Sciatic nerve (tissue), 2 donors: Measurements from ENCODE around the gene CAB39. TPM values are rescaled to one million over a fixed set of nuclear protein-coding genes. Genes with fewer than 3 reads are reported as not detected.
A peak's percentile ranks its signal among the peaks of the same experiment; 100 is the strongest.

Experiments
- ATAC-seq: fragments of 200-7000 bp; cut with Tn5 transposase; one replicate; pipeline ENCODE4 v1.9.1; 2020; ENCODE audit warnings: mild to moderate bottlenecking, moderate library complexity
- DNase-seq: peaks from one replicate; pipeline ENCODE4 v3.0.0-alpha.2; 2020; ENCODE audit warnings: low spot score
- intact Hi-C: fragments of 100-400 bp; cut with DNase I; formaldehyde crosslinking; loops from one replicate; pipeline ENCODE4 v1.14.2; 2022
- total RNA-seq: library from RNA; stranded (reverse); fragmentation: NEBNext Ultra II Directional; extraction: Animal tissue kit (Norgen Biotek cat#: 25700); gene quantifications from one replicate; pipeline ENCODE4 v1.2.1, GENCODE V29; 2021
- donor health status: DM: no; HTN: no; CAD: no.
- donor health status: DM: no; HTN: no; CAD: no.

Gene CAB39
- total RNA-seq, 1 donor from 2014 or later: 59.5 TPM

DNA sequence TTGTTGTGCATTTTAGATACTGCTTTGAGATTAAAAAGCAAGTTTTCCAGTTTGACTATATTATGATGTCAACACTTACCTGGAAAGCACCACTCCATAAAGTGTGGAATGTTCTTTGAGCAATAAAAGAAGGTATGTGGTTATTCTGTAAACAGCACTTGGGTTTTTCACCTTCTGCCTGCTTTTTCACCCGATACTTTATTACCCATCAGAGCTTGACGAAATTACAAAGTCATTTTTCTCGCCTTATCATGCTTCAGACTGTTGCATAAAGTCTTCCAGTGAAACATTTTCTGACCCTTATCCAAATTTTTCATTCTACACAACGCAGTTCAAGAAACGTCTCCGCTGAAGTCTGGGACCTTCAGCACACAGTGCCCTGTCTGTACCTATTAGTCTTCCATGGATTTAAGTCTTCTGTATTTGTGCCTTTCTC, 25.2 kb downstream of the CAB39 start:
- no peak for ATAC-seq
- intact Hi-C loops: no loop called here
- DNase-seq: no peak

DNA sequence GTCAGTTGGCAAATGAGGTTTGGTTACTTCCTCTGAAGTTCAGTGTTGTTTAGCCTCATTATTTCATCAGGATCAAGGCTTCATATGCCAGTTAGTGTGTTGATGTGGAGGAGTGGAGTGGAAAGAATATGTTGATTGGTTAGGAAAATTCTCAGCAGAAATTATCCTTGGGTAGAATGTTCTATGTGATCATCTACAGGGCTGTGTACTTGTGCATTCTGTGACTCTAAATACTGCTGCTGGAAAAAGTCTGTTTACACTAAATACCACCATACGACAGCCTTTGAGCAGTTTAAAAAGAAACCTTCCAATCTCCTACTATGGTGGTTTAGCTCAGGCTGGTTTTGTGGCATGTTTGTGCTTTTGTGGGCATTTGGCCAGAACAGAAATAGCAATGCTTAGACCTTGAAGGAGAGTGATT, 25.8 kb downstream of the CAB39 start:
- no peak for ATAC-seq
- DNase-seq: no peak
- intact Hi-C loops: no loop called here

DNA sequence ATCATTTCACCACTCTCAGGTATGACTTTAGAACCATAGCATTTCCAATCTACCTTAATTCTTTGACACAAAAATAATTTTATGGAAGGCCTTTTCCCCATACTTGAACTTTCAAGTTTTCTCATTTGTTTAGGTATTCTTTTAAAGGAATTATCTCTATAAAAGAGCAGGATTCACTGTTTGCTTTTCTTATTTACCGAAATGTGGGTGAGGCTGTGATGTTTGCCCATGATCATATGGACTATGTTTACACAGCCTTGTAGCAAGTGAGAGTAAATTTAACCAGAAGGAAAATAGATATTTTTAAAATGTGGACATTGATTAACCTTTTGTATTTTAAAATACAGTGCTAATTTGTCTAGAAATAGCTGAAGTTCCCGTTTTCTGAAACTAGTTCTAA, 26.3 kb downstream of the CAB39 start:
- ATAC-seq: no peak
- intact Hi-C loops: no loop called here
- no peak for DNase-seq

DNA sequence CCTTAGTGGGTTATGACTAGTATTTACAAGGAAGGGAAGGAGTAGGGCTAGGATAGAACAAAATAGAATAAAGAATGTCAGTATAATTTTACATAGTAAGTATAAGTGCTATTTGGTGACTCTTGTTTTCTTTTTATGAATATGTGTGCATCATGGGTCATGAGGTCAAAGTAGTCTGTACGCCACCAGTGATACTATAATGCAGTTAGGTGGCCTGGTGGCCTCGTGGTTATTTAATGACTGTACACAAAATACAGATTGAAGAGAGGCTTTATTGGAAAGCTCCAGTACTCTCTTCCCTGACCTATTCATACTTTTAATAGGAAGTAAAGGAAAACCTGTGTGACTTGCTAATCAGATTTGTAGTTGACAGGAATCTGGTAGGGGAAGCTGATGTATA, 27.3 kb downstream of the CAB39 start:
- intact Hi-C loops: no loop called here
- DNase-seq (no peak), ATAC-seq (no peak)

DNA sequence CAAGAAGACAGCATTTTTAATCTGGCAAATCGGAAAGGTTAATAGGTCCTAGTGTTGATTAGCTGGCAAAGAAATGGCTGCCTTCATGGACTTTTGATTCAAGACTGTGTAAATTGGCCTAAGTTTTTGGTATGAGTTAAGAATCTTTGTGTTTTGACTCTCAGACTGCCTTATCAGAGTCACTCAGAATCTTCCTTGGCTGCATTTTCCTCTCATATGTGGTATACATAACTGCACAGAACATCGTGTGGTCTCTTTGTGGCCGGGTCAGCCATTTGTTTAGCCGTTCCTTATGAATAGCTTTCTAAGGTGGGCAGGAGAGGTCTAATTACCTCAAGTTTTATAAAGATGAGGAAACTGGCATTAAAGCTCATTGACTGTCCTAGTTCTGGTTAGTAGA, 30.1 kb downstream of the CAB39 start:
- intact Hi-C loops: no loop called here
- DNase-seq (no peak), ATAC-seq (no peak)

DNA sequence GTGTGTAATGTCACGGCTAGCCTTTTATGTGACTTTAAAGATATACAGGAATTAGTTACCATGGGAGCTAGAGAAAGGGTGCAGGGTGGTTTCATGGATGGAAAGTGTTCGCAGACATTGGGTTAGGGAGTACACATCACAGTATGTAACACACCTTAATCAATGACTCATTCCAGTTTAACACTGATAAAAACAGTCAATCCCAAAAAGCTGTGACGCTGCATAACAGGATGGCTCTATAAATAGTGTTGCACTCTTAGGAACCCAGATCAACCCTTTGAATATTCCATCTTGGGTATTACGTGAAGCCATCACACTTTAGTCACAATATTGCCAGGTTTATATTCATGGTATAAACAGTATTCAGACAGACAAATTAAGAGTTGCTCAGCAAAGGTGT, 33.6 kb downstream of the CAB39 start:
- intact Hi-C loops: no loop called here
- DNase-seq: no peak
- ATAC-seq: no peak

DNA sequence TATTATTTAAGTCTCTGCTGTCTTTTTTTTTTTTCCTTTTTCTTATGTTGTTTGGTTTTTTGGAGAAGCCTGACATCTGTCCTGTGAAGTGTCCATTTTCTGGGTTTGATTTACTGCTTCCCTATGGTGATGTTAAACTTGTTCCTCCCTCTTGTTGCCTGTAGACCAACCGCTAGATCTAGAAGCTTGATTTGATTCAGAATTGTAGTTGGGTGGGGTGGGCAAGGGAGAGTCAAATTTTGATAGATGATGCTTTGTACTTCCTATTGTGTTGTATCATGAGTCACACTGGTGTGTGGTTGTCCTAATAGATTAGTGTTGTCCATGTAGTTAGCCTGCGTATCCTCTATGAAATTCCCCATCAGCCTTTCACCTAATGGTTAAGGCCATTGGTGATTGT, 35.4 kb downstream of the CAB39 start:
- DNase-seq: no peak
- intact Hi-C loops: no loop called here
- no peak for ATAC-seq

DNA sequence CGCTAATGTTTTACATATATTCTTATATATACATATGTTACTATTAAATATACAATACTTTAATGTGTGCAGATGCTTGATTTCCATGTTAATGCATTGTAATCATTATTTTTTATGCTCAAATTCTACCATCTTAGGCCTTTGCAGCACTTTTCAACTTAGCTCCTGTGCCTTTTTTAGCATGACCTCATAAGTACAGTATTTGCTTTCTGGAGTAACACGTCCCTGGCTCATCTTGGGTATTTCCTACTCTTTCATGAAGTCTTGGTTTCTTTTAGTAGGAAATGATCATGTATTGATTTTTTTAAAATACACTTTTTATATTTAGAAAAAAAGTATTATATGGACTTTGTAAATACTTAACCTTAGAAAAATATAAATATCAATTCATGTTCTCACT, 36.5 kb downstream of the CAB39 start:
- ATAC-seq (no peak), DNase-seq (no peak)
- intact Hi-C loops: no loop called here

DNA sequence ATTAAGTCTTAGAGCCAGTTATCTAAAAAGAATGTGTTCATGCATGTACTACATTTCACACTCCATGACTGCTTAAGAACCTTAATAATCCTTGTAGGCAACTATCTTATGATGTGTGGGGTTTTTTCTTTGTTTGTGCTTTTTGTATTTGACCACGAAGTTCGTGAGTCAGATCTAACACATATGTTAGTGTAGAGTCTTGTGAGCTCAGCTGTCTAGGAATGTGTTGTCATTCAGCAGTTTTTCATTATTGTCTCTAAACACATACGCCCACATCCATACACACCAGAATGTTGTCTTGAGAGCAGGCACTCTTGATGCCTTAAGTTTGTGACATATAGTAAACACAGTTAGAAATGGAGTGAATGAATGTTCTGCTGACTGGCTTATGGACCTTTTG, 38.4 kb downstream of the CAB39 start:
- intact Hi-C loops: no loop called here
- ATAC-seq (no peak), DNase-seq (no peak)

DNA sequence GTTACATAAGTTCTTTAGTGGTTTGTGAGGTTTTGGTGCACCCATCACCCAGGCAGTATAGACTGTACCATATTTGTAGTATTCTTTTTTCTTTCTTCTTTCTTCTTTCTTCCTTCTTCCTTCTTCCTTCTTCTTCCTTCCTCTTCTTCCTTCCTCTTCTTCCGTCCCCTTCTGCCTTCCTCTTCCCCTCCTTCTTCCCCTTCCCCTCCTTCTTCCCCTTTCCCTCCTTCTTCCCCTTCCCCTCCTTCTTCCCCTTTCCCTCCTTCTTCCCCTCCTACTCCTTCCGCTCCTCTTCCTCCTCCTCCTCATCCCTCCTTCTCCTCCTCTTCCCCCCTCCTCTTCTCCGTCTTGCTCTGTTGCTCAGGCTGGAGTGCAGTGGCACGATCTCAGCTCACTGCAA, 41.6 kb downstream of the CAB39 start:
- intact Hi-C loops: no loop called here
- DNase-seq (no peak), ATAC-seq (no peak)

DNA sequence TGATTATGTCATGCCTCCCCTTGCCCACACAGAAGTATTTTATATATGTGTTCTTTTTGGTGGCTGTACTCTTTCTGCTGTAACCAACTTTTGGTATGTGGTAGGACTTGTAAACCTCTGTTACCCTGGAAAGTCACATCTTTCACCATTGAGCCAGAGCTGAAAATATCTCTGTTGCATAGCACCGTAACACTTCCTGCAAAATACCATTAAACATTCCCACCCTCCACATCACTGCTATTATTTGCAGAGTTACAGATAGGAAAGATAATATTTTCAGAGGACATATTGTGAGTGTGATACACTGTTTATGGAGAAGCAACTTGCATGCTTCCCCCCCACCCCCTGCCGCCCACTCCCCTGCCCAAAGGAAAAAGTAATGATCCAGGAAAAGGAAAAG, 44.8 kb downstream of the CAB39 start:
- ATAC-seq: no peak
- no peak for DNase-seq
- intact Hi-C loops: no loop called here

DNA sequence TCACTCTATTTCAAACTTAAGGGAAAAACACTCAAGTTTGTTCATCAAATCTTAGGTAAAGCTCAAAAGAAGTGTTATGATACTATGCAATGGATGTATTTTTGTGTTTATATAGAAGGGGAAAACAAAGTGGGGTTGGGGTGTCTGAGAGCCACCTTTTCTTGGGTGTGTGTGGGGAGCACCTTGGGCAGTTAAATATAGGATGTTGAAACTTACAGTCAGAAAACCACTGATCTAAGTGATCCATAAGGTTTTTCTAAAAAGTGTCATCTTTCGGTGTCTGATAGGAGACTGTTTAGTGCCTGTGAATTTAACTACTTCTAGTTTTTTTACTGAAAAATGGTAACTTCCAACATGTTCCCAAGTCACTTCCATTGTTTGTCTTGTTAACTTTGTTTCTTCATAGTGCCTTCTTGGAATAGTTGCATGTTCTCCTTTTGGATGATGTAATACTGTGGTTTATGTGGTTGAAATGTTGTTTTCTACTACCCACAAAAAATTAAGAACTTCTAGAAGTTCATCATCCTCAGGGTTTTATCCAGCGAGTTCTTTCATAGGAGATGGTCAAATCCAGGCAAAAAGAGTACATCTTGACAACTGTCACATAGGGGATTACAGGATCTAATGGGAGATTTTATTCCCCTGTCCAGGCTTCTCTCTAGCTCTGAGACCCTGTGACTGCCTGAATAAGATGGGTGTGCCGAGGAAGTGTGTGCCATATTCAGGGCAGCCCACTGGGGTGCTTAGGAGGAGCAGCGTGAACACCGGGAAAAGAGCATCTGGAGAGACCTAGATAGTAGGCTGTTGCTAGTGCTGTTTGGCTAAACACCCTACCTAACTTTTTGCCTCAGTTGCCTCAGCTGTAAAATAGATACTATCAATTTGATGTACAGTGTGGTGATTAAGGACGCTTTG, 46.2 kb downstream of the CAB39 start:
- ATAC-seq (peak; percentile 91), DNase-seq (no peak)
- intact Hi-C loops: no loop called here

DNA sequence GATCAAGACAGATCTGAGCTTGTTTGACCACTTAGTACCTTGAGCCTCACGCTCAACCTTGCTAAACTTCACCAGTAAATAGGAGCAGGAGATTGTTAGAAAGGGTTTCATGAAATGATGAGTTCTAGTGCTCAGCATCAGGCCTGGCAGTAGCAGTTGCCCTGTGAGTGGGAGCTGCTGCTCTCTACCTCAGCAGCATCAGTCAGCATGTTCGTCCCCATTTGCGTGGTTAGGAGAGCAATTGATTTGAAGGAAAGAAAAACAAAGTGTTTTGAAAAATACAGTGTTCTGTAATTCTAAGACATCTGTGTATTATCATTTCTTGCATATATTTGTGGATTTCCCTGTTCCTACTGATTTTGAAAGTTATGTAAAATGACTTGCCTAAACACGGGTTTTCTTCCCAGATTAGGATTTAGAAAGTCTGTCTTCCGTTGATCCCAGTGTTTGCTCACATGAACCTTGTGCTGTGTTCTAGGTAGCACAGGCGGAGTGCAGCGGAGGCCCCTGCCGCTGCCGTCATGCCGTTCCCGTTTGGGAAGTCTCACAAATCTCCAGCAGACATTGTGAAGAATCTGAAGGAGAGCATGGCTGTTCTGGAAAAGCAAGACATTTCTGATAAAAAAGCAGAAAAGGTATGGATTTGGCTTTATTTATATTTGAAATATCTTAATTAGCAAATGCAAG, 47.0 kb downstream of the CAB39 start:
- intact Hi-C loops: no loop called here
- no peak for DNase-seq
- peak; percentile 37 for ATAC-seq

DNA sequence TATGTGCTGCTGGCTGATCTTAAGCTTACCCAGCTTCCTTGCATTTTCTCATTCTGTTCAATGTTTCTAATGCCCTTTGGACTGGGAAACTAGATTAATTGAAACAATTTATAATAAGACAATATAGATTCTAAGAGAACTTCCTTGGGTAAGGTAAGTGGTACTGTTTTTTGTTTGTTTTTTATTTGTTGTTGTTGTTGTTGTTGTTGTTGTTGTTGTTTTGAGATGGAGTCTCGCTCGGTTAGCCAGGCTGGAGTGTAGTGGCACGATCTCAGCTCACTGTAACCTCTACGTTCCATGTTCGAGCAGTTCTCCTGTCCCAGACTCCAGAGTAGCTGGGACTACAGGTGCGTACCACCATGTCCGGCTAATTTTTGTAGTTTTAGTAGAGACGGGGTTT, 49.1 kb downstream of the CAB39 start:
- DNase-seq: no peak
- no peak for ATAC-seq
- intact Hi-C loops: no loop called here

DNA sequence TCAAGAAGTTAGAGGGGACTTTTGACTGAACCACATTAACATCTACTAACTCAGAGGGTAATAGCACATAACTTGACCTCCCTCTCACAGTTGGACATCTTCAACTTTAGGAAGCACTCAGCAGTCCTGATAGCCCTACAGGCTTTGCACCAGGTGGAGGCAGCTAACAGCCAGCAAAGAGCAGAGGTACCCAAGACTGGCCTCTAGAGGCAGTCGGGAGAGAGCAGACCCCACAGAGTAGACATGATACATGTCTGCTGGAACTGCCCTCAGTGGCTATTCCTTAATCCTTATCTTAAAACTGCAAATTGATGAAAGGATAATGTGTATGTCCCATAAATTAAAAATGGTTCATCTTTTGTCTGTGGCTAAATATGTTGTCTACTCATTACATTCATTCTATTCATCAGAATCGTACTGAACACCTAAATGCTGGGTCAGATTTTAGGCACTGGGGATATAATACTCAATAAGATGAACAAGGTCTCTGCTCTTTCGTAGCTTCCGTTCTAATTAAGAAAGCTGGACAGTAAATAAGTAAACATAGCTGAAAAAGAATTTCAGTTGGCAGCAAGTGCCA, 49.8 kb downstream of the CAB39 start:
- ATAC-seq (no peak), DNase-seq (no peak)
- intact Hi-C loops: no loop called here

DNA sequence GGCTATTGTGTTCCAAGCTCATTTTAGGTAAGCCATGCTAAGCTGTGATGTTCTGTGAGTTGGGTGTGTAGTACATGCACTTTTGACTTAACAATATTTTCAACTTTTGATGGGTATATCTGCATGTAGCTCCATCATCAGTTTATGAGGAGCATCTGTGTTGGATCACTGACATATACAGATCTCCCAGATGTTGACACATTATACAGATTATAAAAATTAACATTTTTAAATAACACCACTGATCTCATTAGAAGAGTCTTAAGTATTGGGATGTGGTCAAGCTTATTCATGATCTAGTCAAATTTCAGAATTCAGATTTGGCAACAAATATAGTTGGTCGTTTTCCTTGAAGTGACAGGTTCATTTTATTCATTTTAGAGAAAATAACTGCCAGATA, 51.7 kb downstream of the CAB39 start:
- intact Hi-C loops: no loop called here
- no peak for DNase-seq
- no peak for ATAC-seq

DNA sequence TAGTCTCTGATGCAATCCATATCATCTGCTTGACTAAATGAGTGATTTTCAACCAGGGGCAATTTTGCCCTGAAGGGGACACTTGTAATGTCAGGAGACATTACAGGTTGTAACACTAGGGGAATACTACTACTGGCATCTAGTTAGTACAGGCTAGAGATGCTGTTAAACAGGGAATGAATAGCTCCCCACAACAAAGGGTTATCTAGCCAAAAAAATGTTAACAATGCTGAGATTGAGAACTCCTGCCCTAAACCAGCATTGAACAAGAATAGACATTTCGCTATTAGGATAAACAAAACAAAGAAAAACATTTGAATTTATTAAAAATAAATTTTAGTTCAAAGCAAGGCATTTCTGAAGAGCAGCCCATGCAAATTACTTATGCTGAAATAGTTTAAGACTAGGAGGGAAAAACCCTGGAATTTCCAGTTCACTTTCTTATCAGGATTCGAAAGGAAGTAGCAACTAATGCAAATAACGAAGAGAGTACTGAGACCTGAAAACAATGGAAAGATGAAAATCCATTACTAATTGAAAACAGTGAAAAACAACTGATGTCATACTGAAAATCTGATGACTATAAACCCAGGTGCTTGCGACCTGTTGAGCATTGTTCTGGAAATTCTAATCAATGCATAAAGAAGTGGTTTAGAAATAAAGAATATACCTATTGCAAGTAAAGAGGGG, 53.1 kb downstream of the CAB39 start:
- DNase-seq (no peak), ATAC-seq (no peak)
- intact Hi-C loops: no loop called here

DNA sequence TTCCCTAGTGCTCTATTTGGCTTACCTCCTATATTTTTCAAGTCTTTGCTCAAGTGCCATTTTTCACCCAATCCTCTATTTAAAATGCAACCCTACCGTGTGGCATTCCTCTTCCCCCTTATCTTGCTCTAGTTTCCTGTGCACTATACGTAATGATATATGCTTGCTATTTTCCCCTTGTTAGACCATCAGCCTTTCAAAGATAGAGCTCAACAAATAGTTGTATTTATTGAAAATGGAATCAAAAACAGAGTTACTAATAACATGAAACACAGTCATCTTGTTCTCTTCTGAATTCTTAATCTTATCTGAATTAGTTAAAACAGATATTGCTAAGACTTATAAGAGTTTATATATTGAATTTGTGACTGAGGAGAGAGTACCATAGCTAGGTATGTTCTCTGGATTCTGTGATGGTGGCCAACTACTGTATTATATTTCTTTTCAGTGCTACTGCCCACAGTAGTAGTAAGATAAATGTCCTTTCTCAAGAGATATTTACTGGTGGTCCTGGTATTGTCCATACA, 55.3 kb downstream of the CAB39 start:
- no peak for DNase-seq
- ATAC-seq: no peak
- intact Hi-C loops: no loop called here

DNA sequence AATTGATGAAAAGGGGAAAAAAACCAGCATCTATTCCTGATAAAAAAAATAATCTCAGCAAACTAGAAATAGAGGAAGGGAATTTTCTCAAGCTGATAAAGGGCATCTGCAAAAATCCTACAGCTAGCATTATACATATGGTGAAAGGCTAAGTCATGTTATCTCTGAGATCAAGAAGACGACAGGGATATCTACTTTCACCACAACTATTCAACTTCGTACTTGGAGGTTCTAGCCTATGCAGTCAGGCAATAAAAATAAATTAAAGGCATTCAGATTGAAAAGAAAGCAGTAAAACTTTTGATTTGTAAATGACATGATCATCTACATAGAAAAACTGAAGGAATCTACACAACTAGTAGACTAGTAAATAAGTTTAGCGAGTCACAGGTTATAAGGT, 58.2 kb downstream of the CAB39 start:
- intact Hi-C loops: no loop called here
- ATAC-seq (no peak), DNase-seq (no peak)
